Neural progenitor cell (in vitro differentiated cells): Measurements from ENCODE around the gene DLG4. TPM values are rescaled to one million over a fixed set of nuclear protein-coding genes. Genes with fewer than 3 reads are reported as not detected.

Experiments used
- DNase-seq: peaks from one replicate; pipeline ENCODE4 v3.0.0-alpha.2; 2016; ENCODE audit warnings: low spot score
- H2AFZ ChIP-seq: fragments of 200-600 bp; sonication (generic); replicated peaks from 2 replicates; pipeline ENCODE4 v1.6.1; 2016; ENCODE audit warnings: antibody characterized with exemption
- H3F3A ChIP-seq: fragments of 200-600 bp; sonication (generic); 2 replicates; pipeline ENCODE4 v1.6.1; 2016; ENCODE audit warnings: antibody characterized with exemption, low read depth
- H3K27ac ChIP-seq: fragments of 200-600 bp; sonication (generic); 2 replicates; pipeline ENCODE4 v1.5.1; 2016; ENCODE audit warnings: mild to moderate bottlenecking
- H3K27me3 ChIP-seq: fragments of 200-600 bp; sonication (generic); 2 replicates; pipeline ENCODE4 v1.6.1; 2016; ENCODE audit warnings: mild to moderate bottlenecking, moderate library complexity
- H3K36me3 ChIP-seq: fragments of 200-600 bp; sonication (generic); 2 replicates; pipeline ENCODE4 v1.5.1; 2016
- H3K4me1 ChIP-seq: fragments of 200-600 bp; sonication (generic); 2 replicates; pipeline ENCODE4 v1.6.1; 2016; ENCODE audit warnings: mixed run types
- H3K4me2 ChIP-seq: fragments of 200-600 bp; sonication (generic); 2 replicates; pipeline ENCODE4 v1.6.1; 2016
- H3K4me3 ChIP-seq: fragments of 200-600 bp; sonication (generic); 2 replicates; pipeline ENCODE4 v1.5.1; 2016
- H3K79me2 ChIP-seq: fragments of 200-600 bp; sonication (generic); 2 replicates; pipeline ENCODE4 v1.6.1; 2016; ENCODE audit warnings: low read depth
- H3K9ac ChIP-seq: fragments of 200-600 bp; sonication (generic); 2 replicates; pipeline ENCODE4 v1.6.1; 2016
- H3K9me3 ChIP-seq: fragments of 200-600 bp; sonication (generic); 2 replicates; pipeline ENCODE4 v1.5.1; 2016; ENCODE audit warnings: low read depth
- H4K20me1 ChIP-seq: fragments of 200-600 bp; sonication (generic); 2 replicates; pipeline ENCODE4 v1.6.1; 2016; ENCODE audit warnings: low read depth
- H3K27ac Mint-ChIP-seq: 3 replicates; pipeline ENCODE4 v1.8.0; 2021; ENCODE audit warnings: mixed read lengths
- H3K27me3 Mint-ChIP-seq: 2 replicates; pipeline ENCODE4 v1.8.0; 2022; ENCODE audit warnings: low read depth, mild to moderate bottlenecking, inconsistent platforms, moderate library complexity, mixed read lengths; ENCODE audit not compliant: insufficient read depth
- H3K36me3 Mint-ChIP-seq: 3 replicates; pipeline ENCODE4 v1.8.0; 2021; ENCODE audit warnings: mixed read lengths
- H3K4me1 Mint-ChIP-seq: 3 replicates; pipeline ENCODE4 v1.8.0; 2021; ENCODE audit warnings: mixed read lengths
- H3K4me3 Mint-ChIP-seq: 3 replicates; pipeline ENCODE4 v1.8.0; 2021; ENCODE audit warnings: mild to moderate bottlenecking, moderate library complexity, mixed read lengths
- H3K9me3 Mint-ChIP-seq: 3 replicates; pipeline ENCODE4 v1.8.0; 2020; ENCODE audit warnings: mixed read lengths
- EZH2 ChIP-seq: fragments of 200-600 bp; sonication (generic); IDR thresholded peaks from 2 replicates; pipeline ENCODE4 v1.6.1; 2017; ENCODE audit warnings: antibody characterized with exemption, mild to moderate bottlenecking, moderate library complexity
- EZH2phosphoT487 ChIP-seq: fragments of 200-600 bp; sonication (generic); IDR thresholded peaks from 2 replicates; pipeline ENCODE4 v1.6.1; 2017; ENCODE audit warnings: antibody characterized with exemption
- total RNA-seq: library from RNA; depleted of rRNA; stranded (reverse); fragments of >200 nt; gene quantifications from 2 replicates; pipeline ENCODE4 v1.2.3, GENCODE V29; 2015; ENCODE audit warnings: low replicate concordance
- TF ChIP-seq, protein P1 (sequence below): fragments of 200-600 bp; sonication (generic); IDR thresholded peaks from 2 replicates; pipeline ENCODE4 v1.5.1; 2017; ENCODE audit warnings: antibody characterized with exemption, mild to moderate bottlenecking

The DLG4 gene
- total RNA-seq, 1 donor from 2014 or later, result 23.5 TPM

DNA sequence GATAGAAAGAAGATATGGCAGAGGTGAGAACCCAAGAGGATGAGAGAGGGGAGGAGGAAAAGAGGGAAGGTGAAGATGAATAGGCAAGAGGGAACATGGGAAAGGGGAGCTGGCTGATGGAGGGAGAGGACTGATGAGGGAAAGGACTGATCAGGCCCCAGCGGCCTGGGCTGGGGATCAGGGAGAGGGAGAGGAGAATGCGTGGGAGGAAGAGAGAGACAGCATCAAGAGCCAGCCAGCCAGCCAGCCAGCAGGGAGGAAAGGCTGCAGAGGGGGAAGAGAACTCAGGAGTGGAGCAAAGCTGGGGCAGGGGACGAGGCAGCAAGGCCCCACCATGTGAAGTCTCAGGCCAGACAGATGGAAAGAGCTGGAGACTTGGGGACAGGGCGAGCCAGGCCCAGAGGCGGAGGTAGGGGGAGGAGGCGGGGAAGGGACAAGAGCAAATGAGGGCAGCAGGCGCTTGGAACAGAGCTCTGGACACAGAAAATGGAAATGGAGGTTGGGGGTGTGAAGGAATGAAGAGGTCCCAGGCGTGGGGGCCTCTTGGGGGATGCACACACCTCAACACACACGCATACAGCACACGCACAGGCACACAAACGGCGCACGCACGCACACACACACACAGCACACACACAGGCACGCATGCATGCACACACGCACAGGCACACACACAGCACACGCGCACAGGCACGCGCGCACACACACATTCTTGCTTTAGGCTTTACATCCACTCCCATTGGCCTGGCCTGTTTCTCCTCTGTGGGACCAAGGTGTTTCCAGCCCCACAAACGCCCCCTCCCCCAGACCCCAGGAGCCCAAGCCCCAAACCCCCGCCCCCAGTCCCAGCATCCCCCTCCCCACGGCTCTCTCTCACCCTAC, 12.3 kb downstream of the DLG4 start:
- Histone ChIP-seq H3K4me1 (peaks cover 51% of the 10 kb centered on the region), H4K20me1 (peaks cover 29% of the 10 kb centered on the region), H2AFZ (no peak overlapping the region), H3K27ac (no peak overlapping the region), H3K4me3 (peak overlapping the region; percentile 30), H3K27me3 (no peaks in the 10 kb centered on the region), H3K4me2 (peak overlapping the region; percentile 72), H3K9ac (no peak overlapping the region), H3F3A (peaks cover 50% of the 10 kb centered on the region), H3K79me2 (peaks cover 71% of the 10 kb centered on the region), H3K9me3 (no peaks in the 10 kb centered on the region), H3K36me3 (peaks cover 4% of the 10 kb centered on the region)
- Mint-ChIP-seq H3K4me3 (peak overlapping the region; percentile 79), H3K36me3 (peaks cover 16% of the 10 kb centered on the region), H3K4me1 (peaks cover 77% of the 10 kb centered on the region), H3K27ac (peak overlapping the region; percentile 72), H3K27me3 (peaks cover 4% of the 10 kb centered on the region), H3K9me3 (no peaks in the 10 kb centered on the region)
- DNase-seq, result no peak
- no peak for TF ChIP-seq EZH2phosphoT487
- TF ChIP-seq, protein P1, sequence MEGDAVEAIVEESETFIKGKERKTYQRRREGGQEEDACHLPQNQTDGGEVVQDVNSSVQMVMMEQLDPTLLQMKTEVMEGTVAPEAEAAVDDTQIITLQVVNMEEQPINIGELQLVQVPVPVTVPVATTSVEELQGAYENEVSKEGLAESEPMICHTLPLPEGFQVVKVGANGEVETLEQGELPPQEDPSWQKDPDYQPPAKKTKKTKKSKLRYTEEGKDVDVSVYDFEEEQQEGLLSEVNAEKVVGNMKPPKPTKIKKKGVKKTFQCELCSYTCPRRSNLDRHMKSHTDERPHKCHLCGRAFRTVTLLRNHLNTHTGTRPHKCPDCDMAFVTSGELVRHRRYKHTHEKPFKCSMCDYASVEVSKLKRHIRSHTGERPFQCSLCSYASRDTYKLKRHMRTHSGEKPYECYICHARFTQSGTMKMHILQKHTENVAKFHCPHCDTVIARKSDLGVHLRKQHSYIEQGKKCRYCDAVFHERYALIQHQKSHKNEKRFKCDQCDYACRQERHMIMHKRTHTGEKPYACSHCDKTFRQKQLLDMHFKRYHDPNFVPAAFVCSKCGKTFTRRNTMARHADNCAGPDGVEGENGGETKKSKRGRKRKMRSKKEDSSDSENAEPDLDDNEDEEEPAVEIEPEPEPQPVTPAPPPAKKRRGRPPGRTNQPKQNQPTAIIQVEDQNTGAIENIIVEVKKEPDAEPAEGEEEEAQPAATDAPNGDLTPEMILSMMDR, result no peak
- no peak for TF ChIP-seq EZH2

DNA sequence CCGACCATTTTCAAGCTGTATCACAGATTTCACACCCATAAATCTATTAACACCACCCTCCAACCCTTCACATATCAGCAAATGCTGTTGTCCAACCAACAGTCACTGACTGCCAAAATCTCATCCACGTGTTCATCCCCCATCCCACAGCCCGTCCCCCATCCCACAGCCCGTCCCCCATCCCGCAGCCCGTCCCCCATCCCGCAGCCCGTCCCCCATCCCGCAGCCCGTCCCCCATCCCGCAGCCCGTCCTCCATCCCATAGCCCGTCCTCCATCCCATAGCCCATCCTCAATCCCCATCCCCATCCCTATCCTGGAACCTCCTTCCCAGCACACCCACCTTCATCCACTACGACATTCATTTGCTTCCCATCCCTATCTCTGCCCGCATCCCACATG, 14.1 kb downstream of the DLG4 start:
- Histone ChIP-seq H3K27me3 (no peaks in the 10 kb centered on the region), H3K9me3 (no peaks in the 10 kb centered on the region), H4K20me1 (peaks cover 29% of the 10 kb centered on the region), H3K79me2 (peaks cover 54% of the 10 kb centered on the region), H3K4me1 (peaks cover 38% of the 10 kb centered on the region), H3K36me3 (peaks cover 11% of the 10 kb centered on the region), H3K4me2 (peak overlapping the region; percentile 76), H3F3A (peaks cover 41% of the 10 kb centered on the region), H3K27ac (no peak overlapping the region), H3K9ac (no peak overlapping the region), H2AFZ (no peak overlapping the region), H3K4me3 (peak overlapping the region; percentile 58)
- peak overlapping the region; percentile 78 for H3K4me3 Mint-ChIP-seq
- peaks cover 65% of the 10 kb centered on the region for H3K4me1 Mint-ChIP-seq
- H3K9me3 Mint-ChIP-seq, result no peaks in the 10 kb centered on the region
- DNase-seq, result no peak
- peaks cover 2% of the 10 kb centered on the region for H3K27me3 Mint-ChIP-seq
- TF ChIP-seq, protein P1, result no peak
- TF ChIP-seq EZH2 (no peak), EZH2phosphoT487 (no peak)
- peak overlapping the region; percentile 48 for H3K27ac Mint-ChIP-seq
- peaks cover 25% of the 10 kb centered on the region for H3K36me3 Mint-ChIP-seq

- Histone ChIP-seq H3K4me1 (peaks cover 36% of the 10 kb centered on the region), H3F3A (peaks cover 35% of the 10 kb centered on the region), H3K27ac (no peak overlapping the region), H2AFZ (no peak overlapping the region), H4K20me1 (peaks cover 29% of the 10 kb centered on the region), H3K9me3 (no peaks in the 10 kb centered on the region), H3K4me2 (peak overlapping the region; percentile 76), H3K36me3 (peaks cover 11% of the 10 kb centered on the region), H3K79me2 (peaks cover 48% of the 10 kb centered on the region), H3K27me3 (no peaks in the 10 kb centered on the region), H3K9ac (no peak overlapping the region), H3K4me3 (peak overlapping the region; percentile 58)
- TF ChIP-seq EZH2phosphoT487 (no peak), EZH2 (no peak)
- TF ChIP-seq, protein P1, result no peak
- Mint-ChIP-seq H3K9me3 (no peaks in the 10 kb centered on the region), H3K4me3 (peak overlapping the region; percentile 78), H3K27me3 (peaks cover 2% of the 10 kb centered on the region), H3K36me3 (peaks cover 25% of the 10 kb centered on the region), H3K4me1 (peaks cover 59% of the 10 kb centered on the region), H3K27ac (peak overlapping the region; percentile 48)
- peak; percentile 99 for DNase-seq
Measured at GRCh38 chr17:7204828-7205461, 14.7 kb downstream of the DLG4 start.
